HK-2 (cell line): ENCODE measurements around the gene LRRTM3.

Source experiments
- DNase-seq: peaks from one replicate; pipeline ENCODE4 v3.0.0-alpha.2; 2018; ENCODE audit not compliant: unreplicated experiment

The LRRTM3 gene

GRCh38 chr10:66934711-66935110 lies 8.9 kb downstream of the LRRTM3 start:
- DNase-seq: no peak

GRCh38 chr10:66940965-66941364 lies 15.1 kb downstream of the LRRTM3 start:
- DNase-seq: no peak

- no peak for DNase-seq
These were observed 15.7 kb downstream of the LRRTM3 start for GRCh38 chr10:66941491-66941890.

GRCh38 chr10:66942407-66942806 lies 16.6 kb downstream of the LRRTM3 start:
- no peak for DNase-seq

- DNase-seq: no peak
These were observed 17.8 kb downstream of the LRRTM3 start for GRCh38 chr10:66943590-66943989.

- DNase-seq: no peak
These were observed 26.1 kb downstream of the LRRTM3 start for GRCh38 chr10:66951896-66952295.

- no peak for DNase-seq
These were observed 32.6 kb downstream of the LRRTM3 start for GRCh38 chr10:66958466-66958865.

- no peak for DNase-seq
These were observed 39.1 kb downstream of the LRRTM3 start for GRCh38 chr10:66964946-66965345.

- no peak for DNase-seq
These were observed 54.5 kb downstream of the LRRTM3 start for GRCh38 chr10:66980246-66980815.

GRCh38 chr10:66981361-66982052 lies 55.7 kb downstream of the LRRTM3 start:
- no peak for DNase-seq

GRCh38 chr10:66982053-66982420 lies 56.2 kb downstream of the LRRTM3 start:
- no peak for DNase-seq

- DNase-seq: no peak
These were observed 57.1 kb downstream of the LRRTM3 start for GRCh38 chr10:66982792-66983474.

GRCh38 chr10:66983475-66983818 lies 57.6 kb downstream of the LRRTM3 start:
- DNase-seq: no peak

- no peak for DNase-seq
These were observed 64.5 kb downstream of the LRRTM3 start for GRCh38 chr10:66990143-66990830.

GRCh38 chr10:66996996-66997395 lies 71.2 kb downstream of the LRRTM3 start:
- no peak for DNase-seq

GRCh38 chr10:66999762-67000545 lies 74.1 kb downstream of the LRRTM3 start:
- no peak for DNase-seq

- DNase-seq: no peak
These were observed 78.9 kb downstream of the LRRTM3 start for GRCh38 chr10:67004690-67005089.

GRCh38 chr10:67005981-67006380 lies 80.1 kb downstream of the LRRTM3 start:
- DNase-seq: no peak

- no peak for DNase-seq
These were observed 85.6 kb downstream of the LRRTM3 start for GRCh38 chr10:67011480-67011879.

- no peak for DNase-seq
These were observed 86.1 kb downstream of the LRRTM3 start for GRCh38 chr10:67011981-67012380.

GRCh38 chr10:67015225-67015624 lies 89.4 kb downstream of the LRRTM3 start:
- DNase-seq: no peak

GRCh38 chr10:67017218-67017617 lies 91.4 kb downstream of the LRRTM3 start:
- no peak for DNase-seq
